Osteoblast (primary cell): ENCODE measurements around the gene PLEKHN1. TPM values are rescaled to one million over a fixed set of nuclear protein-coding genes. Genes with fewer than 3 reads are reported as not detected.
A peak's percentile ranks its signal among the peaks of the same experiment; 100 is the strongest.

Experiments
- DNase-seq: peaks from one replicate; pipeline ENCODE4 v3.0.0; 2011; ENCODE audit warnings: low spot score, mixed read lengths; ENCODE audit not compliant: insufficient read length; ENCODE audit errors: missing footprints
- H2AFZ ChIP-seq: 2 replicates; pipeline ENCODE4 v1.6.0; 2011; ENCODE audit warnings: mild to moderate bottlenecking, low read length
- H3K27ac ChIP-seq: 2 replicates; pipeline ENCODE4 v1.5.1; 2011; ENCODE audit warnings: mild to moderate bottlenecking, low read depth, low read length, moderate library complexity
- H3K27me3 ChIP-seq: 2 replicates; pipeline ENCODE4 v1.6.0; 2012; ENCODE audit warnings: mild to moderate bottlenecking, control low read depth, inconsistent platforms, low read length, moderate library complexity; ENCODE audit not compliant: insufficient read depth
- H3K36me3 ChIP-seq: 2 replicates; pipeline ENCODE4 v1.5.1; 2011; ENCODE audit warnings: mild to moderate bottlenecking, low read length, control low read depth, moderate library complexity; ENCODE audit not compliant: insufficient read depth
- H3K4me1 ChIP-seq: 2 replicates; pipeline ENCODE4 v1.5.1; 2011; ENCODE audit warnings: mild to moderate bottlenecking, low read length, control low read depth, moderate library complexity; ENCODE audit not compliant: insufficient read depth
- H3K4me2 ChIP-seq: 2 replicates; pipeline ENCODE4 v1.6.0; 2011; ENCODE audit warnings: mild to moderate bottlenecking, low read length; ENCODE audit not compliant: insufficient read depth
- H3K4me3 ChIP-seq: fragments of 200-600 bp; sonication (generic); 3 replicates; pipeline ENCODE4 v1.5.1; 2012; ENCODE audit warnings: mild to moderate bottlenecking, low read length, inconsistent platforms; ENCODE audit not compliant: insufficient read depth
- H3K79me2 ChIP-seq: 2 replicates; pipeline ENCODE4 v1.6.0; 2012; ENCODE audit warnings: mild to moderate bottlenecking, low read length, control low read depth, inconsistent platforms; ENCODE audit not compliant: insufficient read depth
- H3K9me3 ChIP-seq: 2 replicates; pipeline ENCODE4 v1.5.1; 2011; ENCODE audit warnings: low read depth, low read length, control low read depth
- H4K20me1 ChIP-seq: 2 replicates; pipeline ENCODE4 v1.6.0; 2012; ENCODE audit warnings: mild to moderate bottlenecking, low read length, control low read depth; ENCODE audit not compliant: insufficient read depth
- total RNA-seq: library from RNA; depleted of rRNA; stranded (reverse); fragments of >200 nt; gene quantifications from 2 replicates; pipeline ENCODE4 v1.2.3, GENCODE V29; 2012
- TF ChIP-seq, protein P1 (sequence below): IDR thresholded peaks from 2 replicates; pipeline ENCODE4 v1.5.1; 2011; ENCODE audit warnings: mild to moderate bottlenecking, low read depth, low read length, moderate library complexity; ENCODE audit errors: extremely low read depth

Gene PLEKHN1, protein sequence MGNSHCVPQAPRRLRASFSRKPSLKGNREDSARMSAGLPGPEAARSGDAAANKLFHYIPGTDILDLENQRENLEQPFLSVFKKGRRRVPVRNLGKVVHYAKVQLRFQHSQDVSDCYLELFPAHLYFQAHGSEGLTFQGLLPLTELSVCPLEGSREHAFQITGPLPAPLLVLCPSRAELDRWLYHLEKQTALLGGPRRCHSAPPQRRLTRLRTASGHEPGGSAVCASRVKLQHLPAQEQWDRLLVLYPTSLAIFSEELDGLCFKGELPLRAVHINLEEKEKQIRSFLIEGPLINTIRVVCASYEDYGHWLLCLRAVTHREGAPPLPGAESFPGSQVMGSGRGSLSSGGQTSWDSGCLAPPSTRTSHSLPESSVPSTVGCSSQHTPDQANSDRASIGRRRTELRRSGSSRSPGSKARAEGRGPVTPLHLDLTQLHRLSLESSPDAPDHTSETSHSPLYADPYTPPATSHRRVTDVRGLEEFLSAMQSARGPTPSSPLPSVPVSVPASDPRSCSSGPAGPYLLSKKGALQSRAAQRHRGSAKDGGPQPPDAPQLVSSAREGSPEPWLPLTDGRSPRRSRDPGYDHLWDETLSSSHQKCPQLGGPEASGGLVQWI
- 0.36 and 0.88 TPM in 2 replicates for total RNA-seq

DNA sequence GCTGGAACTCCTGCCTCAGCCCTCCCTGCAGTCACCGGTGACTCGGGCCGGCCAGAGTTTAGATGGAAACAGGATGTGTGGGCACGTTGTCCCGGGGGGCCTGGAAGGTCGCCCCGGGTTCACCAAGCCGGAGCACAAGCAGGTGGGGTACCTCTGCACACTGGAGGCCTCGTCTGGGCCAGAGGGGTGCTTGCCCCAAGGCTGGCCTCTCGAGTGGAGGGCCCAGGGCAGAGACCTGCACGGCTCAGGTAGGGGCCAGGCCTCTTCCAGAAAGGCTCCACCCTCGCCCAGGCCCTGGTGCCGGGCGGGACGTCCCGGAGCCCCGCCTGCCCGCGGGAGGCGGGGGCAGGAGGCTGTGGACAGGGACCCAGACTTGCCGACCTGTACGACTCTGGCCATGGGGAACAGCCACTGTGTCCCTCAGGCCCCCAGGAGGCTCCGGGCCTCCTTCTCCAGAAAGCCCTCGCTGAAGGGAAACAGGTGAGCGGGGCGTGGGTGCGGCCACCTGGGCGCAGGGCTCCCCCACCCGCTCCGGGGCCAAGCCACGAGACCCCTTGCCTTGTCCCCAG, at the start of gene PLEKHN1:
PLEKHN1 (plus strand) TSS at position 348 of the 569 bp plus-strand sequence; CDS start at position 398, 50 bp downstream.
- Histone ChIP-seq H4K20me1 (no peaks in the 10 kb centered on the region), H3K27ac (peak within 1 kb of the TSS; percentile 61), H3K4me1 (peaks cover 10% of the 10 kb centered on the region), H3K4me2 (peak within 1 kb of the TSS; percentile 88), H3K27me3 (no peaks in the 10 kb centered on the region), H3K79me2 (no peaks in the 10 kb centered on the region), H2AFZ (peak within 1 kb of the TSS; percentile 78), H3K9me3 (no peaks in the 10 kb centered on the region), H3K36me3 (peaks cover 10% of the 10 kb centered on the region), H3K4me3 (peak within 1 kb of the TSS; percentile 90)
- peak; percentile 98 for DNase-seq
- TF ChIP-seq, protein P1, sequence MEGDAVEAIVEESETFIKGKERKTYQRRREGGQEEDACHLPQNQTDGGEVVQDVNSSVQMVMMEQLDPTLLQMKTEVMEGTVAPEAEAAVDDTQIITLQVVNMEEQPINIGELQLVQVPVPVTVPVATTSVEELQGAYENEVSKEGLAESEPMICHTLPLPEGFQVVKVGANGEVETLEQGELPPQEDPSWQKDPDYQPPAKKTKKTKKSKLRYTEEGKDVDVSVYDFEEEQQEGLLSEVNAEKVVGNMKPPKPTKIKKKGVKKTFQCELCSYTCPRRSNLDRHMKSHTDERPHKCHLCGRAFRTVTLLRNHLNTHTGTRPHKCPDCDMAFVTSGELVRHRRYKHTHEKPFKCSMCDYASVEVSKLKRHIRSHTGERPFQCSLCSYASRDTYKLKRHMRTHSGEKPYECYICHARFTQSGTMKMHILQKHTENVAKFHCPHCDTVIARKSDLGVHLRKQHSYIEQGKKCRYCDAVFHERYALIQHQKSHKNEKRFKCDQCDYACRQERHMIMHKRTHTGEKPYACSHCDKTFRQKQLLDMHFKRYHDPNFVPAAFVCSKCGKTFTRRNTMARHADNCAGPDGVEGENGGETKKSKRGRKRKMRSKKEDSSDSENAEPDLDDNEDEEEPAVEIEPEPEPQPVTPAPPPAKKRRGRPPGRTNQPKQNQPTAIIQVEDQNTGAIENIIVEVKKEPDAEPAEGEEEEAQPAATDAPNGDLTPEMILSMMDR: no peak

DNA sequence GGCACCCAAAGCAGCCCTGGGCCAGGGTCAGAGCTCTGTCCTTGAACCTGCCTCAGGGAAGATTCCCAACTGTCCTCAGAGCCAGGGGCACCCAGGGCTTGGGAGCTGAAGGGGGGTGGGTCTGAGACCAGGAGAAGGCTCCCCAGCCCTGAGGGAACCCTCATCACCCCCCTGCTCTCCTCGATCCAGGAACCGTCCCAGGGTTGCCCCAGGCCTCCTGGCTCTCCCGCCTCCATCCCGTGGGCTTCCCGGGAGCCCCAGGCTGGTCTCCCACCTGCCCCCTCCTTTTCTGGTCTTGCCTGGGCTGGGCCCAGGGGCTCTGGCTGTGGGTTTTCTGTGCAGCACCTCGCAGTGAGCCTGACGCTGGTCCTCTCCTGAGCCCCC, 49.2 kb upstream of the PLEKHN1 start:
- Histone ChIP-seq H4K20me1 (peaks cover 12% of the 10 kb centered on the region), H3K9me3 (no peaks in the 10 kb centered on the region), H3K4me2 (no peak overlapping the region), H3K27ac (no peak overlapping the region), H3K36me3 (no peaks in the 10 kb centered on the region), H3K4me3 (no peak overlapping the region), H3K4me1 (peaks cover 16% of the 10 kb centered on the region), H3K27me3 (peaks cover 65% of the 10 kb centered on the region), H3K79me2 (no peaks in the 10 kb centered on the region), H2AFZ (no peak overlapping the region)
- TF ChIP-seq, protein P1: no peak
- no peak for DNase-seq

DNA sequence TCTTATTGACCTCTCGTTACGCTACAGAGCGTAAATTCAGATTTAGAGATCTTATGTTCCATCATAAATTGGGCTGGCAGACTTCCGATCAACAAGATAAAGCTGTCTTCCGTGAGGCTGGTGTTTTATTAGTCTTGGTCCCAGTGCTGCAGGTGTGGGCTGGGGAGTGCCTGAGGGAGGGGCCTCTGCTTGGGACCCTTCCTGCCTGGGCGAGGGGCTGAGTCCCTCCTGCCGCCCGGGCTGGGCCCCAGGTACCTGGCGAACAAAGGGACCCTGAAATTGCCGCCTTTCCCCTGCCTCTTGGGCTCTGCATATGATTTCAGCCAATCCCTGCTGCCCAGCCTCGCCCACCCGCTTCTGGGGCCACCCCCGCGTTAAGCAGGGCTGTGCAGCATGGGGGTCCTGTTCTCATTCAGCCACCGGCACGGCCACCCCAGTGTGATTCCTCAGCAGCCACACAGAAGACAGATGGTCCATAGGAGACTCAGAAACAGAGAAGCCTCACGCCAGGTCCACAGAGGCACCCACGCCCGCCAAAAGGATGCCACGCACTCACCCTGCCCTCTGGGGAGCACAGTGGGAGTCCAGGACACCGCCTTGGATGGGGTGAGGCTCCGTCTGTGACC, 48.7 kb upstream of the PLEKHN1 start:
- TF ChIP-seq, protein P1: no peak
- H3K4me2 ChIP-seq: no peak overlapping the region
- no peaks in the 10 kb centered on the region for H3K36me3 ChIP-seq
- no peak for DNase-seq
- H3K27ac ChIP-seq: no peak overlapping the region
- peaks cover 16% of the 10 kb centered on the region for H4K20me1 ChIP-seq
- H3K79me2 ChIP-seq: no peaks in the 10 kb centered on the region
- H3K27me3 ChIP-seq: peaks cover 65% of the 10 kb centered on the region
- peaks cover 16% of the 10 kb centered on the region for H3K4me1 ChIP-seq
- no peaks in the 10 kb centered on the region for H3K9me3 ChIP-seq
- H2AFZ ChIP-seq: no peak overlapping the region
- no peak overlapping the region for H3K4me3 ChIP-seq
